ENCODE measurements around the gene PTTG1.

Gene PTTG1

GRCh38 chr5:160456480-160457177 is 35.0 kb downstream of the PTTG1 start:
- DNase-seq, result no peak

- DNase-seq, result no peak
Observed at GRCh38 chr5:160457252-160457651, 35.6 kb downstream of the PTTG1 start.

- DNase-seq, result no peak
Observed at GRCh38 chr5:160458806-160459800, 37.4 kb downstream of the PTTG1 start.

- DNase-seq, result peak; percentile 26
Observed at GRCh38 chr5:160460377-160461049, 38.9 kb downstream of the PTTG1 start.

- no peak for DNase-seq
Observed at GRCh38 chr5:160461378-160461777, 39.7 kb downstream of the PTTG1 start.

- DNase-seq, result no peak
Observed at GRCh38 chr5:160462167-160462566, 40.5 kb downstream of the PTTG1 start.

- no peak for DNase-seq
Observed at GRCh38 chr5:160463227-160463626, 41.6 kb downstream of the PTTG1 start.

GRCh38 chr5:160463740-160464465 is 42.2 kb downstream of the PTTG1 start:
- DNase-seq, result no peak

GRCh38 chr5:160464466-160464797 is 42.8 kb downstream of the PTTG1 start:
- DNase-seq, result no peak

- DNase-seq, result no peak
Observed at GRCh38 chr5:160466116-160466515, 44.5 kb downstream of the PTTG1 start.

GRCh38 chr5:160466889-160467554 is 45.4 kb downstream of the PTTG1 start:
- no peak for DNase-seq

GRCh38 chr5:160467555-160468362 is 46.1 kb downstream of the PTTG1 start:
- no peak for DNase-seq

GRCh38 chr5:160468363-160468975 is 46.8 kb downstream of the PTTG1 start:
- no peak for DNase-seq

- no peak for DNase-seq
Observed at GRCh38 chr5:160469156-160470144, 47.8 kb downstream of the PTTG1 start.

GRCh38 chr5:160470437-160471361 is 49.0 kb downstream of the PTTG1 start:
- DNase-seq, result no peak

- DNase-seq, result no peak
Observed at GRCh38 chr5:160471761-160472160, 50.1 kb downstream of the PTTG1 start.

- no peak for DNase-seq
Observed at GRCh38 chr5:160472482-160472881, 50.8 kb downstream of the PTTG1 start.

- DNase-seq, result no peak
Observed at GRCh38 chr5:160473681-160474080, 52.0 kb downstream of the PTTG1 start.
